ENCODE results near the gene UMODL1. TPM values are rescaled to one million over a fixed set of nuclear protein-coding genes. Genes with fewer than 3 reads are reported as not detected.

Gene UMODL1
- total and polyA plus RNA-seq, 2 experiments from 2014 or later, result 0.15 to 0.47 TPM

GRCh38 chr21:42041711-42042110, 29.4 kb upstream of the UMODL1 start:
- no peaks in the 10 kb centered on the region for H3K27me3 ChIP-seq
- H3K9me3 ChIP-seq (ENCODE audit: low read depth), result no peaks in the 10 kb centered on the region
- TF ChIP-seq EZH2phosphoT487 (IDR thresholded peaks at IDR 0.05; ENCODE audit: low read depth, severe bottlenecking, unreplicated experiment) (no peak), EZH2 (IDR thresholded peaks at IDR 0.05; ENCODE audit: borderline replicate concordance) (no peak), CTCF (IDR thresholded peaks at IDR 0.05; ENCODE audit: poor library complexity) (no peak)
- no peak overlapping the region for H3K4me3 ChIP-seq
- DNase-seq (ENCODE audit: low spot score), result no peak
- 75% methylated on average over 4 of the region's 4 CpGs for WGBS (ENCODE audit: low lambda C conversion rate, missing lambda C conversion rate)
- peaks cover 23% of the 10 kb centered on the region for H3K4me1 ChIP-seq (ENCODE audit: insufficient read depth)
- no peaks in the 10 kb centered on the region for H3K9me2 ChIP-seq (replicated peaks; ENCODE audit: insufficient read depth)
- no peaks in the 10 kb centered on the region for H4K20me1 ChIP-seq (ENCODE audit: insufficient read depth, poor library complexity, severe bottlenecking)
- H2AFZ ChIP-seq, result no peak overlapping the region
- H3K27ac ChIP-seq, result no peak overlapping the region
- no peaks in the 10 kb centered on the region for H3K79me2 ChIP-seq
- H3K36me3 ChIP-seq (replicated peaks; ENCODE audit: insufficient read depth, low read depth), result no peaks in the 10 kb centered on the region
- H3K4me2 ChIP-seq, result no peak overlapping the region

DNA sequence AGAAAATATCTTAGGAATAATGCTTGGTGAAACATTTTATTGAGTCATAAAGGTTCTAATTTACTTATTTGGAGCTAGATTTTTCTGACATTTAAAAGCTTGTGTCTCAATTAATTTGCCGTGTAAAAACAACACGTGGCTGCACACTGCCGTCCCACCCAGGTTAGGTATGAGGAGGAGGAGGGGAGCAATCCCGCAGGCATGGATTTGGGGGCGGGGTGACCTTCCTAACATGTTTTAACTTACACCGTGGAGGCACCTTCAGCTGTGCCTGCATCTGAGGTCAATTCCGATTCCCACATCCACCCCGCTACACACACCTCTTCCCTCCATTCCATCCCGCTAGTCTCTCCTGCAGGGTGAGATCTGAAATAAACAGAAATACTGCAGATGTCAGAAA, 28.5 kb upstream of the UMODL1 start:
- Histone ChIP-seq H3K4me1 (ENCODE audit: insufficient read depth) (peaks cover 23% of the 10 kb centered on the region), H3K4me2 (no peak overlapping the region), H3K79me2 (no peaks in the 10 kb centered on the region), H3K9me2 (replicated peaks; ENCODE audit: insufficient read depth) (no peaks in the 10 kb centered on the region), H2AFZ (no peak overlapping the region), H3K4me3 (no peak overlapping the region), H3K27me3 (no peaks in the 10 kb centered on the region), H3K36me3 (replicated peaks; ENCODE audit: insufficient read depth, low read depth) (no peaks in the 10 kb centered on the region), H3K27ac (no peak overlapping the region), H3K9me3 (ENCODE audit: low read depth) (no peaks in the 10 kb centered on the region), H4K20me1 (ENCODE audit: insufficient read depth, poor library complexity, severe bottlenecking) (no peaks in the 10 kb centered on the region)
- WGBS (ENCODE audit: low lambda C conversion rate, missing lambda C conversion rate), result 75% methylated on average over 9 of the region's 9 CpGs
- no peak for TF ChIP-seq EZH2phosphoT487 (IDR thresholded peaks at IDR 0.05; ENCODE audit: low read depth, severe bottlenecking, unreplicated experiment)
- TF ChIP-seq CTCF (IDR thresholded peaks at IDR 0.05; ENCODE audit: poor library complexity), result no peak
- TF ChIP-seq EZH2 (IDR thresholded peaks at IDR 0.05; ENCODE audit: borderline replicate concordance), result no peak
- no peak for DNase-seq (ENCODE audit: low spot score)

DNA sequence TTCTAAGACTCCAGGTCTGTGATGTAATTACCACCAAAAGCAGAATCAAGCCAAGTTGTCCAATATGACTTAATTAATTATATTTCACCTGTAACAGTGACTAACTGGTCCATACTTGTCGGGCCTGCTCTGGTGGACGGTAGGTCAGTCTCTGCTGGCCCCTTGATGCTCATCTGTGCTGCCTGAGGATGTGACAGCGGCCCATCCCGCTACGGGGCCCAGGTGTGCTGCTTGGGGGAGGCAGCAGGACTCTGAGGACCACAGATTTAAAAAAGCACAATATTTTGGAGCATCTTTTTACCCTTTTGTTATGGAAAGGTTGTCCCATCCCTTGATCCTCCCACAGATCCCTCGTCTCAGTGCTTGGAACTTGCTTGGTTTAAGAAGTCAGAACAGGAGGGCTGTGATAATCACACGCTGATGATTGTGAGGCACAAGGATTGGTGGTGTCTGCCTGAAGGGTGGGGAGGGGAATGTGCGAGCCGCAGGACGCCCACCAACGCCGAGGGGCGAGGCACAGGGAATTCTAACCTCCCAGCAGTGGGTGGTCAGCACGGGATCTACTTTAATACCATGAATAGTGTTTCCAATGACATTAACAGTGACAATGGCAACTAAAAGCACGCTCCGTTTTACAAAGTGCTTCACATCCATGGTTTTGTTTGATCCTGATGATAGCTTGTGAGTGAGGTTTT, 27.8 kb upstream of the UMODL1 start:
- Histone ChIP-seq H3K4me2 (no peak overlapping the region), H3K79me2 (no peaks in the 10 kb centered on the region), H3K9me3 (ENCODE audit: low read depth) (no peaks in the 10 kb centered on the region), H3K9me2 (replicated peaks; ENCODE audit: insufficient read depth) (no peaks in the 10 kb centered on the region), H3K36me3 (replicated peaks; ENCODE audit: insufficient read depth, low read depth) (no peaks in the 10 kb centered on the region), H3K27ac (no peak overlapping the region), H4K20me1 (ENCODE audit: insufficient read depth, poor library complexity, severe bottlenecking) (no peaks in the 10 kb centered on the region), H2AFZ (no peak overlapping the region), H3K4me3 (no peak overlapping the region), H3K4me1 (ENCODE audit: insufficient read depth) (peaks cover 19% of the 10 kb centered on the region), H3K27me3 (no peaks in the 10 kb centered on the region)
- DNase-seq (ENCODE audit: low spot score), result no peak
- no peak for TF ChIP-seq CTCF (IDR thresholded peaks at IDR 0.05; ENCODE audit: poor library complexity)
- TF ChIP-seq EZH2 (IDR thresholded peaks at IDR 0.05; ENCODE audit: borderline replicate concordance), result no peak
- no peak for TF ChIP-seq EZH2phosphoT487 (IDR thresholded peaks at IDR 0.05; ENCODE audit: low read depth, severe bottlenecking, unreplicated experiment)
- 87% methylated on average over 16 of the region's 16 CpGs for WGBS (ENCODE audit: low lambda C conversion rate, missing lambda C conversion rate)
